Fibroblast of lung (primary cell): Measurements from ENCODE around the gene IMMP2L.

Source experiments
- CTCF ChIP-seq, 2 donors: IDR thresholded peaks in 1 of 2; conservative IDR thresholded peaks in 1 of 2; 1 replicate in 1 of 2; 2 replicates in 1 of 2; pipeline ENCODE4 v1.5.1; 2011 to 2012; ENCODE audit warnings: low read length in 2 of 2, control low read depth in 1 of 2, inconsistent platforms in 1 of 2, low read depth in 1 of 2, mild to moderate bottlenecking in 1 of 2
- EZH2 ChIP-seq: IDR thresholded peaks from 2 replicates; pipeline ENCODE4 v1.5.1; 2012; ENCODE audit warnings: low read length, control low read depth, mild to moderate bottlenecking; ENCODE audit errors: missing control alignments

DNA sequence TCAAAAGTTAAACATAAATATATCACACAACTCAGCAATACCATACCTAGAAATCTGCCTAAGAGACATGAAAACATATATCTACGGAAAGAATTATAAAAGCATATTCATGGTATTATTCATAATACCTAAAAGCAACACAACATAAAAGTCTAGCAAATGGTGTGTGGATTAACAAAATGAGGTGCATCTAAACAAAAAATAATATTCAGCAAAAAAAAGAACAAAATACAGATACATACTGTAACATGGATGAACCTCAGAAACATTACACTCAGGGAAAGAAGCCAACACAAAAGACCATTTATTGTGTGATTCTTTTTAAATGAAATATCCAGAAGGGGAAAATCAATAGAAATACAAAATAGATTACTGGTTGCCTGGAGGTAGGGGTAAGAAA is 155.0 kb downstream of the IMMP2L start:
- TF ChIP-seq CTCF (conservative IDR thresholded peaks at IDR 0.05 in 1 of 2, IDR thresholded peaks at IDR 0.05 in 1 of 2; ENCODE audit: low read depth in 1 of 2, low read length in 2 of 2) (no peak), EZH2 (no peak)
